OCI-LY7 (cell line): ENCODE results near the gene FOXR2.

Experiments used
- EZH2phosphoT487 ChIP-seq: fragments of 200-600 bp; sonication (generic); IDR thresholded peaks from 2 replicates; pipeline ENCODE4 v1.6.1; 2018; ENCODE audit warnings: low read depth, borderline replicate concordance, mild to moderate bottlenecking, mixed run types, antibody characterized with exemption, low read length, moderate library complexity, mixed read lengths
- TF ChIP-seq, protein P1 (sequence below): fragments of 200-600 bp; sonication (generic); conservative IDR thresholded peaks from 2 replicates; pipeline ENCODE4 v1.5.1; 2014; ENCODE audit warnings: mild to moderate bottlenecking, antibody characterized with exemption, low read length, moderate library complexity, mixed read lengths

- TF ChIP-seq, protein P1, sequence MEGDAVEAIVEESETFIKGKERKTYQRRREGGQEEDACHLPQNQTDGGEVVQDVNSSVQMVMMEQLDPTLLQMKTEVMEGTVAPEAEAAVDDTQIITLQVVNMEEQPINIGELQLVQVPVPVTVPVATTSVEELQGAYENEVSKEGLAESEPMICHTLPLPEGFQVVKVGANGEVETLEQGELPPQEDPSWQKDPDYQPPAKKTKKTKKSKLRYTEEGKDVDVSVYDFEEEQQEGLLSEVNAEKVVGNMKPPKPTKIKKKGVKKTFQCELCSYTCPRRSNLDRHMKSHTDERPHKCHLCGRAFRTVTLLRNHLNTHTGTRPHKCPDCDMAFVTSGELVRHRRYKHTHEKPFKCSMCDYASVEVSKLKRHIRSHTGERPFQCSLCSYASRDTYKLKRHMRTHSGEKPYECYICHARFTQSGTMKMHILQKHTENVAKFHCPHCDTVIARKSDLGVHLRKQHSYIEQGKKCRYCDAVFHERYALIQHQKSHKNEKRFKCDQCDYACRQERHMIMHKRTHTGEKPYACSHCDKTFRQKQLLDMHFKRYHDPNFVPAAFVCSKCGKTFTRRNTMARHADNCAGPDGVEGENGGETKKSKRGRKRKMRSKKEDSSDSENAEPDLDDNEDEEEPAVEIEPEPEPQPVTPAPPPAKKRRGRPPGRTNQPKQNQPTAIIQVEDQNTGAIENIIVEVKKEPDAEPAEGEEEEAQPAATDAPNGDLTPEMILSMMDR: no peak
- no peak for TF ChIP-seq EZH2phosphoT487
Observed at GRCh38 chrX:55640854-55641253, 17.7 kb downstream of the FOXR2 start.
